ENCODE data around the gene HLA-A.

DNA sequence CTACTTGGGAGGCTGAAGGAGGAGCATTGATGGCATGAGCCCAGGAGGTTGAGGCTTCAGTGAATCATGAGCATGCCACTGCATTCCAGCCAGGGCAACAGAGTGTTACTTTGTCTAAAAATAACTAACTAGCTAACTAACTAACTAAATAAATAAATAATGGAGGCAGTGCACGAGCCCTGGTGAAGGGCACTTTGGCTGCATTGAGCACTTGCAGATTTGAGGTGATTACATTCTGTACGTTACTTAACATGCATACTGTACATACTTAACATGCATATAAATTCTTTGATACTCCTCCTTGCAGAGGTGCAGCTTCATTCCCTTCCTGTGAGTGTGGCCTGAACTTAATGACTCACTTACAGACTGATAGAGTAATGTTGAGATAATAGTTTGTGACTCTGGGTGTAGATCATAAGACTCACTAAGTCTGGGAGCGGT is 10.7 kb downstream of the HLA-A start:
- TF ChIP-seq, protein P1, sequence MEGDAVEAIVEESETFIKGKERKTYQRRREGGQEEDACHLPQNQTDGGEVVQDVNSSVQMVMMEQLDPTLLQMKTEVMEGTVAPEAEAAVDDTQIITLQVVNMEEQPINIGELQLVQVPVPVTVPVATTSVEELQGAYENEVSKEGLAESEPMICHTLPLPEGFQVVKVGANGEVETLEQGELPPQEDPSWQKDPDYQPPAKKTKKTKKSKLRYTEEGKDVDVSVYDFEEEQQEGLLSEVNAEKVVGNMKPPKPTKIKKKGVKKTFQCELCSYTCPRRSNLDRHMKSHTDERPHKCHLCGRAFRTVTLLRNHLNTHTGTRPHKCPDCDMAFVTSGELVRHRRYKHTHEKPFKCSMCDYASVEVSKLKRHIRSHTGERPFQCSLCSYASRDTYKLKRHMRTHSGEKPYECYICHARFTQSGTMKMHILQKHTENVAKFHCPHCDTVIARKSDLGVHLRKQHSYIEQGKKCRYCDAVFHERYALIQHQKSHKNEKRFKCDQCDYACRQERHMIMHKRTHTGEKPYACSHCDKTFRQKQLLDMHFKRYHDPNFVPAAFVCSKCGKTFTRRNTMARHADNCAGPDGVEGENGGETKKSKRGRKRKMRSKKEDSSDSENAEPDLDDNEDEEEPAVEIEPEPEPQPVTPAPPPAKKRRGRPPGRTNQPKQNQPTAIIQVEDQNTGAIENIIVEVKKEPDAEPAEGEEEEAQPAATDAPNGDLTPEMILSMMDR (IDR thresholded peaks at IDR 0.05): no peak
- no peak for TF ChIP-seq POLR2A (IDR thresholded peaks at IDR 0.05)

Data from heart left ventricle (tissue), 13 donors.